ENCODE results near the gene NPHP4.

- TF ChIP-seq, protein P1, sequence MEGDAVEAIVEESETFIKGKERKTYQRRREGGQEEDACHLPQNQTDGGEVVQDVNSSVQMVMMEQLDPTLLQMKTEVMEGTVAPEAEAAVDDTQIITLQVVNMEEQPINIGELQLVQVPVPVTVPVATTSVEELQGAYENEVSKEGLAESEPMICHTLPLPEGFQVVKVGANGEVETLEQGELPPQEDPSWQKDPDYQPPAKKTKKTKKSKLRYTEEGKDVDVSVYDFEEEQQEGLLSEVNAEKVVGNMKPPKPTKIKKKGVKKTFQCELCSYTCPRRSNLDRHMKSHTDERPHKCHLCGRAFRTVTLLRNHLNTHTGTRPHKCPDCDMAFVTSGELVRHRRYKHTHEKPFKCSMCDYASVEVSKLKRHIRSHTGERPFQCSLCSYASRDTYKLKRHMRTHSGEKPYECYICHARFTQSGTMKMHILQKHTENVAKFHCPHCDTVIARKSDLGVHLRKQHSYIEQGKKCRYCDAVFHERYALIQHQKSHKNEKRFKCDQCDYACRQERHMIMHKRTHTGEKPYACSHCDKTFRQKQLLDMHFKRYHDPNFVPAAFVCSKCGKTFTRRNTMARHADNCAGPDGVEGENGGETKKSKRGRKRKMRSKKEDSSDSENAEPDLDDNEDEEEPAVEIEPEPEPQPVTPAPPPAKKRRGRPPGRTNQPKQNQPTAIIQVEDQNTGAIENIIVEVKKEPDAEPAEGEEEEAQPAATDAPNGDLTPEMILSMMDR (IDR thresholded peaks at IDR 0.05): no peak
- TF ChIP-seq POLR2A (IDR thresholded peaks at IDR 0.05): no peak
Observed at GRCh38 chr1:5860277-5860676, 131.9 kb downstream of the NPHP4 start.

Measured in lower leg skin (tissue), 3 donors.